ENCODE data around the gene RILPL2.

Gene RILPL2

GRCh38 chr12:123399255-123399617 is 37.2 kb downstream of the RILPL2 start:
- in situ Hi-C loops (cut with MboI; ENCODE audit: low pct_unique_long_range_greater_than_20kb, low sequenced_read_pairs, unreplicated experiment), result no loop called here
- TF ChIP-seq CTCF (IDR thresholded peaks at IDR 0.05; ENCODE audit: extremely low read depth, insufficient read depth, missing control alignments), result no peak
- DNase-seq (ENCODE audit: low spot score), result no peak

DNA sequence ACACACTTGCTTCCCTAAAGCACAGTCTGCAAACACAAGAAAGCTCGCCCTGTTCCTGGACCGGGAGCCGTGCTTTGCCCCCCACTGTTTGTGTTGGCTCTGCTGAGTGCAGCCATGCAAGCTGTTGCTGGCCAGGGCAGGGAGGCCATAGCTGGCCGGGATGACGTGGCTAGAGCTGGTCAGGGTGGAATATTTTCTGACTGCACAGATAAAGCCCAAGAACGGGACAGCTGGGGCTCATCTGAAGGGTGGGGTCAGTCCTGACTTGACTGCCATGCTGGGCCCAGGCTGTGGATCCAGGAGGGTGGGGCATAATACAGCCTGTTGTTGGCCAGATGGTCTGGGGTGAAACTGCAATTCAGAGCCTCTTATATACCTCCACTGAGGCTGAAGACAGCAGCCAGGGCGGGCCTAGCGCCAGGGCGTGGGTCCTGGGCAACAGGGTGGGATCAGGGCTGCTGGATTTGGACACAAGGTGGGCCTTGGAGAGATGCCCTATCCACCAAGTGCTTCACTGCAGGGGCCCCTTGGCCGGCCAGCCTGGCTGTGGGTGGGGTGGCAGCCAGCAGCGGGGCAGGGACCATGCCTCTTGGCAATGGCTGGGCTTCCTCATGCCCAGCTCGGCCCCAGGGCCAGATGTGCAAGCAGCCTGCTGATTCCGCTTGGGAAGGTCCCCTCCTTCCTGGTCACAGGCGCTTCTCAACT is 37.8 kb downstream of the RILPL2 start:
- in situ Hi-C loops (cut with MboI; ENCODE audit: low pct_unique_long_range_greater_than_20kb, low sequenced_read_pairs, unreplicated experiment), result no loop called here
- no peak for TF ChIP-seq CTCF (IDR thresholded peaks at IDR 0.05; ENCODE audit: extremely low read depth, insufficient read depth, missing control alignments)
- DNase-seq (ENCODE audit: low spot score), result no peak

DNA sequence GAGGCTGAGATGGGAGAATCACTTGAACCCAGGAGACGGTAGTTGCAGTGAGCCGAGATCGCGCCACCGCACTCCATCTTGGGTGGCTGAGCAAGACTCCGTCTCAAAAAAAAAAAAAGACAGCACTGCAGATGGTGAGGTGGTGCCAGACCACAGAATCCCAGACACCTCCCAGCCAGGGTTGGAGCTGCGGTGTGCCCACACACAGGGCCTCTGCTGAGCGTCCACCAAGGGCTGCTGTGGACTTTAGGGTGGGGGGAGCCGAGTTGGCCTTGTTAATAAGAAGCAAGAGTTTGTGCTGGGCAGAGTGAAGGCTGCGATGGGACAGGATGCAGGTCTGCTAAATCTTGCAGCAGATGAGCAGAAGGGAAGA is 38.3 kb downstream of the RILPL2 start:
- no peak for TF ChIP-seq CTCF (IDR thresholded peaks at IDR 0.05; ENCODE audit: extremely low read depth, insufficient read depth, missing control alignments)
- no peak for DNase-seq (ENCODE audit: low spot score)
- in situ Hi-C loops (cut with MboI; ENCODE audit: low pct_unique_long_range_greater_than_20kb, low sequenced_read_pairs, unreplicated experiment), result no loop called here

DNA sequence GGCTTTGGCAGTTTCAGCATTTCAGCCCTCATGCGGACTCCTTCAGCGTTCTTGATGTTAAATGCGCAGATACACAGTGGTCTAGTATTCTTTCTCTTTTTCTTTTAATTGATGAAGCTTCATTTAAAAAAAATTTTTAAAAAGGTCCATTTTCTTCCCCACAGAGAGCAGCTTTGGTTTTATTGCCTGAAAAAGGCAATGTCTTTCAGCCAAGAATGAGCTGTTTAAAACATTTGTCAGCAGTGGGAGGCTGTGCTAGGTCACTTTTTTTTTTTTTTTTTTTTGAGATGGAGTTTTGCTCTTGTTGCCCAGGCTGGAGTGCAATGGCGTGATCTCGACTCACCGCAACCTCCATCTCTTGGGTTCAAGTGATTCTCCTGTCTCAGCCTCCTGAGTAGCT is 39.1 kb downstream of the RILPL2 start:
- TF ChIP-seq CTCF (IDR thresholded peaks at IDR 0.05; ENCODE audit: extremely low read depth, insufficient read depth, missing control alignments), result no peak
- in situ Hi-C loops (cut with MboI; ENCODE audit: low pct_unique_long_range_greater_than_20kb, low sequenced_read_pairs, unreplicated experiment), result no loop called here
- no peak for DNase-seq (ENCODE audit: low spot score)

GRCh38 chr12:123396954-123397353 is 39.5 kb downstream of the RILPL2 start:
- no peak for DNase-seq (ENCODE audit: low spot score)
- TF ChIP-seq CTCF (IDR thresholded peaks at IDR 0.05; ENCODE audit: extremely low read depth, insufficient read depth, missing control alignments), result no peak

DNA sequence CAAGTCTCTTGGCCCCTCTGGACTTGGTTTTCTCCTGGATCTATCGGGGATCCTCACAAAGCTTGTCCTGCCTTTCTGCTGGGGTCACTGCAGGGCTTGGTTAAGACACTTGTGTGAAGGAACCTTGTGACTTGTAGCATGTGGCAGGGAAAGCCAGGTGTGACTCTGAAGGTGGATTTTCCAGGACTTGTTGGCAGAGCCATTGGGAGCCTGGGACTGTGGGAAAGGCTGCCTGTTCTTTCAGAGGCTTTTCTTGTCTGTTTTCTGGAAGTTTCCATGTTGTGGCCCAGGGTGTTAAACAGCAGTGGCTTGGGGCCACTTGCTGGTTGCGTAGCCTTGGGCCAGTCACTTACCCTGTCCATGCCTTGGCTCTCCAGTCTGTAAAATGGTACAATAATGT is 39.9 kb downstream of the RILPL2 start:
- in situ Hi-C loops (cut with MboI; ENCODE audit: low pct_unique_long_range_greater_than_20kb, low sequenced_read_pairs, unreplicated experiment), result no loop called here
- DNase-seq (ENCODE audit: low spot score), result no peak

More at GRCh38 chr12:123396954-123397353, 39.5 kb downstream of the RILPL2 start:
- in situ Hi-C loops (cut with MboI; ENCODE audit: low pct_unique_long_range_greater_than_20kb, low sequenced_read_pairs, unreplicated experiment), result no loop called here

More for the DNA sequence above, 39.9 kb downstream of the RILPL2 start:
- no peak for TF ChIP-seq CTCF (IDR thresholded peaks at IDR 0.05; ENCODE audit: extremely low read depth, insufficient read depth, missing control alignments)
